ENCODE measurements around the gene PSG5.

DNA sequence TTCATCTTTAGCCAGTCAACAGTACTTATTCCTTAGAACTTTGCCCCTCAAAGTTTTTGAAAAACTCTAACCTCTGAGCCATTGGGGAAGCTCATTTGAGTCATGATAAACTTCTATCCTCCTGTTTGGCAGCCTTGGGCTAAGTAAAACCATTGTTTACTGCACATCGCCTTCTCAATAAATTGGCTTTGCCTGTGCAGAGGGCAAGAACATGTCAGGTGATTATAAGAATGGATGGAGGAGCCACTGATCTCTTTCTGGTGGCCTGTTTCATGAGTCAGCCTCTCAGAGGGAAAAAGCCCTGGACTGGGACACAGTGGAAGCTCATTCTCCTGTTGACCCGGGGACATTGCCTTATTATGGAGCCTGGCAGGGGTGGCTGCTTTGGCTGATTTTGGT lies 38.5 kb upstream of the PSG5 start:
- TF ChIP-seq, protein P1, sequence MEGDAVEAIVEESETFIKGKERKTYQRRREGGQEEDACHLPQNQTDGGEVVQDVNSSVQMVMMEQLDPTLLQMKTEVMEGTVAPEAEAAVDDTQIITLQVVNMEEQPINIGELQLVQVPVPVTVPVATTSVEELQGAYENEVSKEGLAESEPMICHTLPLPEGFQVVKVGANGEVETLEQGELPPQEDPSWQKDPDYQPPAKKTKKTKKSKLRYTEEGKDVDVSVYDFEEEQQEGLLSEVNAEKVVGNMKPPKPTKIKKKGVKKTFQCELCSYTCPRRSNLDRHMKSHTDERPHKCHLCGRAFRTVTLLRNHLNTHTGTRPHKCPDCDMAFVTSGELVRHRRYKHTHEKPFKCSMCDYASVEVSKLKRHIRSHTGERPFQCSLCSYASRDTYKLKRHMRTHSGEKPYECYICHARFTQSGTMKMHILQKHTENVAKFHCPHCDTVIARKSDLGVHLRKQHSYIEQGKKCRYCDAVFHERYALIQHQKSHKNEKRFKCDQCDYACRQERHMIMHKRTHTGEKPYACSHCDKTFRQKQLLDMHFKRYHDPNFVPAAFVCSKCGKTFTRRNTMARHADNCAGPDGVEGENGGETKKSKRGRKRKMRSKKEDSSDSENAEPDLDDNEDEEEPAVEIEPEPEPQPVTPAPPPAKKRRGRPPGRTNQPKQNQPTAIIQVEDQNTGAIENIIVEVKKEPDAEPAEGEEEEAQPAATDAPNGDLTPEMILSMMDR (IDR thresholded peaks at IDR 0.05) = no peak
- TF ChIP-seq POLR2A (IDR thresholded peaks at IDR 0.05) = no peak

Measured in esophagus squamous epithelium (tissue), 4 donors.